Measurements from ENCODE around the gene PLTP.

DNA sequence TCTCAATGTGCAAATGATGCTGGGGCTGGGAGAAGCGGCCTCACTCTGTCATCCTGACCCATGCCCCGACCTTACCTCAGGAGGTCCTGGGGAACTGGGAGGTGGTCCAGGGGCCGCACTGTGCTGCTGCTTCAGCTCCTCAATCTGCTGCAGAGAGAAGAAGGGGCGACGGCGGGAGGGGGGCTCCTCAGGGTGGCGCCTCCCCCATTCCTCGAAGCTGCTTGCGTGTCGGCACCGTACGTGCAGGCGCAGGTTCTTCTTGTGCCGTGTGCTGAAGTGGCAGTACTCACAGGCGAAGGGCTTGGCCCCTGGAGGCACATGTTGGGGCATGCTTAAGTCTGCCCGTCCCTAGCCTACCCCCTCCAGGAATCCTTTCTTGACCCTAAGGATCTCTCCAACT is 47.2 kb upstream of the PLTP start:
- TF ChIP-seq, protein P1, sequence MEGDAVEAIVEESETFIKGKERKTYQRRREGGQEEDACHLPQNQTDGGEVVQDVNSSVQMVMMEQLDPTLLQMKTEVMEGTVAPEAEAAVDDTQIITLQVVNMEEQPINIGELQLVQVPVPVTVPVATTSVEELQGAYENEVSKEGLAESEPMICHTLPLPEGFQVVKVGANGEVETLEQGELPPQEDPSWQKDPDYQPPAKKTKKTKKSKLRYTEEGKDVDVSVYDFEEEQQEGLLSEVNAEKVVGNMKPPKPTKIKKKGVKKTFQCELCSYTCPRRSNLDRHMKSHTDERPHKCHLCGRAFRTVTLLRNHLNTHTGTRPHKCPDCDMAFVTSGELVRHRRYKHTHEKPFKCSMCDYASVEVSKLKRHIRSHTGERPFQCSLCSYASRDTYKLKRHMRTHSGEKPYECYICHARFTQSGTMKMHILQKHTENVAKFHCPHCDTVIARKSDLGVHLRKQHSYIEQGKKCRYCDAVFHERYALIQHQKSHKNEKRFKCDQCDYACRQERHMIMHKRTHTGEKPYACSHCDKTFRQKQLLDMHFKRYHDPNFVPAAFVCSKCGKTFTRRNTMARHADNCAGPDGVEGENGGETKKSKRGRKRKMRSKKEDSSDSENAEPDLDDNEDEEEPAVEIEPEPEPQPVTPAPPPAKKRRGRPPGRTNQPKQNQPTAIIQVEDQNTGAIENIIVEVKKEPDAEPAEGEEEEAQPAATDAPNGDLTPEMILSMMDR (IDR thresholded peaks at IDR 0.05 in 4 of 5, conservative IDR thresholded peaks at IDR 0.05 in 1 of 5): no peak
- TF ChIP-seq POLR2A (IDR thresholded peaks at IDR 0.05): no peak

Measured in gastrocnemius medialis (tissue), 4 donors.